HCT116 (cell line): ENCODE measurements around the gene MMAA.

Experiments
- EZH2phosphoT487 ChIP-seq: fragments of 200-600 bp; IDR thresholded peaks from 2 replicates; pipeline ENCODE4 v1.6.1; 2018; ENCODE audit warnings: antibody characterized with exemption, borderline replicate concordance
- FOSL1 ChIP-seq: IDR thresholded peaks from 2 replicates; pipeline ENCODE4 v1.6.1; 2012; ENCODE audit warnings: low read depth
- JUND ChIP-seq: IDR thresholded peaks from 2 replicates; pipeline ENCODE4 v1.6.1; 2012
- POLR2AphosphoS5 ChIP-seq: IDR thresholded peaks from 2 replicates; pipeline ENCODE4 v1.6.1; 2011; ENCODE audit warnings: mild to moderate bottlenecking, low read depth, low read length, moderate library complexity

DNA sequence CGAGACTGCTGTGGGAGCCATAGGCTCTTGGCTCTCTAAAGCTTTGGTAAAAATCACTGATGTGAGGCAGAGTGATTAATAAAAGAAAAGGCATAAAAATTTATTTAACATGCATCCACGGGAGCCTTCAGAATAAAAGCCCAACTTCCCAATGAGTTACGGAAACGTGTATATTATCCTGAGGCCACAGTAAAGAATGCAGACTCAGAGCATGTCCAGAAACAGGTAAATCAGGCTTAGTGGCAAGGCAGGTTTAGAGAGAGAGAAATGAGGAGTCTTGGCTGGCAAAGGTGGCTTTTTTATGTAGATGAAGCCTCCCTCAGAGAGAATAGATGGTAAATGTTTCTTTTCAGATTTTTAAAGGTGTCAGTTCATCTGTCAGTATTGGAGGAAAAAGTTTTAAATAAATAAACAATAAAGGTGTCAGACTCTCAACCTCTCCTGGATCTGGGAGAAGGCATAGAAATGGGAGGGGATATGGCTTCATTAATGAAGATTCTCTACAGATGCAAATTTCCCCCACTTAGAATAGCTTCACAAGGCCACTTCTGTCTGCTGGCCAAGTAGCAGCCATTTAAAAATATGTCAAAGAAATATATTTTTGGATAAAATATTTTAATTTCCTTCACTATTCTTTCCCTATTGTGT, 84.8 kb downstream of the MMAA start:
- no peak for TF ChIP-seq FOSL1
- no peak for TF ChIP-seq JUND
- no peak for TF ChIP-seq POLR2AphosphoS5
- TF ChIP-seq EZH2phosphoT487: no peak
